HEK293 (cell line): Measurements from ENCODE around the gene SCTR.

ENCODE experiments used
- CTCF ChIA-PET: fragments of 350-600 bp; formaldehyde crosslinking; extraction: SDS; loops from one replicate; lab custom pipeline; 2021; ENCODE audit warnings: antibody characterized with exemption; lab: Yijun Ruan, JAX
- POLR2A ChIA-PET: fragments of 300-600 bp; formaldehyde crosslinking; extraction: SDS; loops from one replicate; lab custom pipeline; 2020; ENCODE audit warnings: antibody characterized with exemption, inconsistent platforms; lab: Yijun Ruan, JAX
- H3K27ac ChIP-seq: fragments of 200-500 bp; sonication (Bioruptor generic); 2 replicates; pipeline ENCODE4 v1.5.1; 2014; ENCODE audit warnings: low read depth, low read length, control low read depth, inconsistent platforms; ENCODE audit errors: extremely low read depth
- H3K36me3 ChIP-seq, 2 experiments: fragments of 200-500 bp in 1 of 2; sonication (Bioruptor generic) in 1 of 2; 1 replicate in 1 of 2; 2 replicates in 1 of 2; pipeline ENCODE4 v1.5.1; 2014 to 2017; ENCODE audit warnings: inconsistent platforms in 2 of 2, low read length in 2 of 2; ENCODE audit not compliant: control insufficient read depth in 2 of 2, insufficient read depth in 1 of 2
- H3K4me1 ChIP-seq: fragments of 200-500 bp; sonication (Bioruptor generic); 2 replicates; pipeline ENCODE4 v1.5.1; 2014; ENCODE audit warnings: mild to moderate bottlenecking, low read length, inconsistent platforms; ENCODE audit not compliant: control insufficient read depth, insufficient read depth
- H3K4me3 ChIP-seq: 2 replicates; pipeline ENCODE4 v1.5.1; 2011; ENCODE audit warnings: low read depth, mild to moderate bottlenecking, control low read depth, low read length, moderate library complexity
- H3K9me3 ChIP-seq: fragments of 200-500 bp; sonication (Bioruptor generic); 2 replicates; pipeline ENCODE4 v1.5.1; 2014; ENCODE audit warnings: low read depth, low read length, inconsistent platforms; ENCODE audit not compliant: control insufficient read depth, insufficient read depth
- GLI2 ChIP-seq: fragments of 450-650 bp; formaldehyde crosslinking; IDR thresholded peaks from 2 replicates; pipeline ENCODE4; 2017; ENCODE audit warnings: missing biosample characterization, missing genetic modification characterization, low read depth, borderline replicate concordance
- SCRT2 ChIP-seq: fragments of 450-650 bp; formaldehyde crosslinking; IDR thresholded peaks from 2 replicates; pipeline ENCODE4 v1.5.1; 2016; ENCODE audit warnings: missing biosample characterization, missing genetic modification characterization
- ZNF132 ChIP-seq: fragments of 450-650 bp; formaldehyde crosslinking; IDR thresholded peaks from 2 replicates; pipeline ENCODE4 v1.5.1; 2017; ENCODE audit warnings: missing biosample characterization, missing genetic modification characterization, borderline replicate concordance
- ZNF335 ChIP-seq: fragments of 450-650 bp; formaldehyde crosslinking; conservative IDR thresholded peaks from 2 replicates; pipeline ENCODE4 v1.5.1; 2016; ENCODE audit warnings: missing biosample characterization, missing genetic modification characterization
- ZNF473 ChIP-seq: fragments of 450-650 bp; formaldehyde crosslinking; IDR thresholded peaks from 2 replicates; pipeline ENCODE4 v1.5.1; 2017; ENCODE audit warnings: missing biosample characterization, missing genetic modification characterization
- ZNF529 ChIP-seq: fragments of 450-650 bp; formaldehyde crosslinking; IDR thresholded peaks from 2 replicates; pipeline ENCODE4 v1.5.1; 2017; ENCODE audit warnings: missing genetic modification characterization, missing biosample characterization; ENCODE audit not compliant: insufficient replicate concordance
- ZNF549 ChIP-seq: fragments of 450-650 bp; IDR thresholded peaks from 2 replicates; pipeline ENCODE4 v1.5.1; 2018; ENCODE audit warnings: missing biosample characterization, missing genetic modification characterization, mild to moderate bottlenecking, inconsistent platforms, moderate library complexity
- ZNF670 ChIP-seq: fragments of 450-650 bp; formaldehyde crosslinking; IDR thresholded peaks from 2 replicates; pipeline ENCODE4 v1.5.1; 2016; ENCODE audit warnings: missing biosample characterization, missing genetic modification characterization, low read depth
- ZNF707 ChIP-seq: fragments of 450-650 bp; formaldehyde crosslinking; IDR thresholded peaks from 2 replicates; pipeline ENCODE4 v1.5.1; 2016; ENCODE audit warnings: missing biosample characterization, missing genetic modification characterization
- ZNF777 ChIP-seq: fragments of 450-650 bp; formaldehyde crosslinking; IDR thresholded peaks from 2 replicates; pipeline ENCODE4 v1.5.1; 2017; ENCODE audit warnings: missing biosample characterization, missing genetic modification characterization, borderline replicate concordance
- TF ChIP-seq, protein P1 (sequence below): fragments of 450-650 bp; formaldehyde crosslinking; conservative IDR thresholded peaks from 2 replicates; pipeline ENCODE4 v1.5.1; 2016; ENCODE audit warnings: low read depth, missing biosample characterization, missing genetic modification characterization
- TF ChIP-seq, protein P2 (sequence below): fragments of 450-650 bp; formaldehyde crosslinking; IDR thresholded peaks from 2 replicates; pipeline ENCODE4 v1.5.1; 2016; ENCODE audit warnings: missing biosample characterization, missing genetic modification characterization
- TF ChIP-seq, protein P3 (sequence below): fragments of 450-650 bp; formaldehyde crosslinking; IDR thresholded peaks from 2 replicates; pipeline ENCODE4 v1.5.1; 2016; ENCODE audit warnings: missing biosample characterization, missing genetic modification characterization
- TF ChIP-seq, protein P4 (sequence below): IDR thresholded peaks from 2 replicates; pipeline ENCODE4 v1.6.1; 2011; ENCODE audit warnings: mild to moderate bottlenecking, low read depth, low read length, borderline replicate concordance
- TF ChIP-seq, protein P5 (sequence below): fragments of 450-650 bp; formaldehyde crosslinking; IDR thresholded peaks from 2 replicates; pipeline ENCODE4 v1.5.1; 2016; ENCODE audit warnings: missing biosample characterization, missing genetic modification characterization

The SCTR gene

DNA sequence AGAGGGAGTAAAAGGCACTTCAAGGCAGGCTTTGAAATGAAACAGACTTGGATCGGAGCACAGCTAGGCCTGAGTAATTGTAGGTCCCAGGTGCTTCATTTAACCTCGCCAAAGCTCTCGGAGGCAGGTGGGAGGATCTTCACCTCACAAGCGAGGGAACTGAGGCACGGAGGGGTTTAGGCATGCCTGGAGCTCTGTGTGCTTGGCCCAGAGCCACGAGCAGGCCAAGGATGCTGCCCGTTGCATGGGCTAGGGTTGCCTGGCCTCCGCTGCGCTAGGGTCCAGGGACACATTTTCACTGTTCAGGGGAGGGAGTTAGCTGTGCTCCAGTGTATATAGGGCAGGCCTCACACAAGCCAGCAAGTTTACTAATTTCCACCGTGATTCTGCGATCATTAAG is 81.4 kb downstream of the SCTR start:
- H3K4me1 ChIP-seq, result no peaks in the 10 kb centered on the region
- H3K27ac ChIP-seq, result no peak overlapping the region
- H3K4me3 ChIP-seq, result no peak overlapping the region
- no peak for TF ChIP-seq ZNF707 (tag by site-specific recombination)
- TF ChIP-seq, protein P1, sequence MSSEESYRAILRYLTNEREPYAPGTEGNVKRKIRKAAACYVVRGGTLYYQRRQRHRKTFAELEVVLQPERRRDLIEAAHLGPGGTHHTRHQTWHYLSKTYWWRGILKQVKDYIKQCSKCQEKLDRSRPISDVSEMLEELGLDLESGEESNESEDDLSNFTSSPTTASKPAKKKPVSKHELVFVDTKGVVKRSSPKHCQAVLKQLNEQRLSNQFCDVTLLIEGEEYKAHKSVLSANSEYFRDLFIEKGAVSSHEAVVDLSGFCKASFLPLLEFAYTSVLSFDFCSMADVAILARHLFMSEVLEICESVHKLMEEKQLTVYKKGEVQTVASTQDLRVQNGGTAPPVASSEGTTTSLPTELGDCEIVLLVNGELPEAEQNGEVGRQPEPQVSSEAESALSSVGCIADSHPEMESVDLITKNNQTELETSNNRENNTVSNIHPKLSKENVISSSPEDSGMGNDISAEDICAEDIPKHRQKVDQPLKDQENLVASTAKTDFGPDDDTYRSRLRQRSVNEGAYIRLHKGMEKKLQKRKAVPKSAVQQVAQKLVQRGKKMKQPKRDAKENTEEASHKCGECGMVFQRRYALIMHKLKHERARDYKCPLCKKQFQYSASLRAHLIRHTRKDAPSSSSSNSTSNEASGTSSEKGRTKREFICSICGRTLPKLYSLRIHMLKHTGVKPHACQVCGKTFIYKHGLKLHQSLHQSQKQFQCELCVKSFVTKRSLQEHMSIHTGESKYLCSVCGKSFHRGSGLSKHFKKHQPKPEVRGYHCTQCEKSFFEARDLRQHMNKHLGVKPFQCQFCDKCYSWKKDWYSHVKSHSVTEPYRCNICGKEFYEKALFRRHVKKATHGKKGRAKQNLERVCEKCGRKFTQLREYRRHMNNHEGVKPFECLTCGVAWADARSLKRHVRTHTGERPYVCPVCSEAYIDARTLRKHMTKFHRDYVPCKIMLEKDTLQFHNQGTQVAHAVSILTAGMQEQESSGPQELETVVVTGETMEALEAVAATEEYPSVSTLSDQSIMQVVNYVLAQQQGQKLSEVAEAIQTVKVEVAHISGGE (tag by site-specific recombination), result no peak
- no peak for TF ChIP-seq ZNF132 (tag by site-specific recombination)
- TF ChIP-seq ZNF549 (tag by site-specific recombination), result 0 out of 2 replicates have a peak, but pooled peaks have one; percentile 10
- no peak for TF ChIP-seq ZNF670 (tag by site-specific recombination)
- TF ChIP-seq, all 188 proteins: peak for 1
- ChIA-PET POLR2A (no interaction called here), CTCF (interaction anchor here (0.6 to 1.5 kb wide), 3 partner anchors 33 to 36 kb away, joined by 3 to 4 read pairs (median 4); no protein-coding TSS in a partner anchor)
- Histone ChIP-seq H3K9me3 (no peaks in the 10 kb centered on the region), H3K36me3 (no peaks in the 10 kb centered on the region)

DNA sequence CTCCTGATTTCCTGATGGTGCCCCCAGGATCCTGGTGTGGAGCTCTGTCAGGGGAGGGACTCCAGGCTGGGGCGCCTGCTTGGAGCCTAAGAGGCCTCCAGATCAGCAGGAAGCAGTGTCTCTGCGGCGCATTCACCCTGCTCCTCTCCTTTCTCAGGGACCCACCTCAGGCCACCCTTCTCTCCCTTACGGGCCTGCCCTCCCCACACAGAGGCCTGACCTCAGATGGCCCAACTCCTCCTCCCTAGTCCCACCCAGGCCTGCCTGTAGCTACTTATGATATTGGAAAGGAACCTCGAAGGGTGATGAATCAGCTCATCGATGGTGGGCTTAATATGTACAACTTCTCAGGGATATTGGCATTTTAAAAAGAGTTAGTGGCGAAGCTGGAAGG is 82.1 kb downstream of the SCTR start:
- Histone ChIP-seq H3K36me3 (peaks cover 0 to 1% of the 10 kb centered on the region in 2 experiments; a peak in 1 of 3 replicates), H3K27ac (no peak overlapping the region), H3K4me3 (no peak overlapping the region), H3K9me3 (no peaks in the 10 kb centered on the region), H3K4me1 (no peaks in the 10 kb centered on the region)
- ChIA-PET CTCF (interaction anchor here (0.6 to 1.5 kb wide), 2 partner anchors 32 to 34 kb away, joined by 3 to 4 read pairs; no protein-coding TSS in a partner anchor), POLR2A (no interaction called here)
- no peak for TF ChIP-seq SCRT2 (tag by site-specific recombination)

DNA sequence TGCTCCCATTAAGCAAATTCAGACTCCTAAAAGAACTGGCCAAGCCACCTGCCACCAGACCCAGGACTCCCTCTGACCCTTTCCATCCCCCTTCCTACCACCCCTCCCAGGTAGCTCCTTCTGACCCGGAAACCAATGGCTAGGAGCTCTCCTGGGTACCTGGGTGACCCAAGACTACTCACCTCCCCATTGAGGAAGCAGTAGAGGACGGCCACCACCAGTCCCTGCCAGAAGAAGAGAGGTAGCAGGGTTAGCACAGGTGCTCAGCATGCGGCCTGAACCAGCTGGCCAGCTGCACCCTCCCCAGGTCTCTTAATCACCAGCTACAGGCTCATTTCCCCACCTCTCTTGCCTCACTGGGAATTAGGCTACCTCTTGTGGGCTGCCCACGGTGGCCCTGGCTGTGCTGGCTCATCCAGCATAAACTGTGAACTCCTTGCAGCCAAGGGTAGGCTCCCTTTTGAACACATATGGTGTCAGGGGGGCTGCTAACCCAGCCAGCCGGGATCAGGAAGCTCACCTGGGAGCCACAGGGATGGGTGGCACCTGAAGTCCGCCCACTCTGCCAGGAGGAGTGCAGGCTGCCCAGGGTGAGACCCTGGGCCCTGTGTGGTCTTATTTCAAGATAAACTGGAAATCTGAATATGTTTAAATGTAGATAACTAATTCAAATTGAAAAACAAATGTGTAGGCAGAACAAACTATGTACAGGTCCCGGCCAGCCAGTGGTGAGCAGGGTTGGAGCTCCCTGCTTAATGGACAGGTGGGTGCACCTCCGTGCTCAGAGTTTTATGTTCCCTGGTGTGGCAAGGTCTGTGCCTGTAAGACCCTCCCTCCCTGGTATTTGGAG is 82.7 kb downstream of the SCTR start:
- H3K4me1 ChIP-seq, result no peaks in the 10 kb centered on the region
- no peaks in the 10 kb centered on the region for H3K9me3 ChIP-seq
- peaks cover 0 to 6% of the 10 kb centered on the region in 2 experiments; a peak in 1 of 3 replicates for H3K36me3 ChIP-seq
- no peak overlapping the region for H3K4me3 ChIP-seq
- POLR2A ChIA-PET, result interaction anchor here (1.3 kb wide), 1 partner anchor 10 kb away, joined by 4 read pairs; the partner anchor contains the start of gene TMEM37
- no peak overlapping the region for H3K27ac ChIP-seq
- CTCF ChIA-PET, result interaction anchor here (1.5 kb wide), 2 partner anchors 34 to 35 kb away, joined by 4 to 7 read pairs; no protein-coding TSS in a partner anchor
- TF ChIP-seq, protein P2, sequence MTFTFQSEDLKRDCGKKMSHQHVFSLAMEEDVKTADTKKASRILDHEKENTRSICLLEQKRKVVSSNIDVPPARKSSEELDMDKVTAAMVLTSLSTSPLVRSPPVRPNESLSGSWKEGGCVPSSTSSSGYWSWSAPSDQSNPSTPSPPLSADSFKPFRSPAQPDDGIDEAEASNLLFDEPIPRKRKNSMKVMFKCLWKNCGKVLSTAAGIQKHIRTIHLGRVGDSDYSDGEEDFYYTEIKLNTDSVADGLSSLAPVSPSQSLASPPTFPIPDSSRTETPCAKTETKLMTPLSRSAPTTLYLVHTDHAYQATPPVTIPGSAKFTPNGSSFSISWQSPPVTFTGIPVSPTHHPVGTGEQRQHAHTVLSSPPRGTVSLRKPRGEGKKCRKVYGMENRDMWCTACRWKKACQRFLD (tag by site-specific recombination), result no peak
- TF ChIP-seq, protein P3, sequence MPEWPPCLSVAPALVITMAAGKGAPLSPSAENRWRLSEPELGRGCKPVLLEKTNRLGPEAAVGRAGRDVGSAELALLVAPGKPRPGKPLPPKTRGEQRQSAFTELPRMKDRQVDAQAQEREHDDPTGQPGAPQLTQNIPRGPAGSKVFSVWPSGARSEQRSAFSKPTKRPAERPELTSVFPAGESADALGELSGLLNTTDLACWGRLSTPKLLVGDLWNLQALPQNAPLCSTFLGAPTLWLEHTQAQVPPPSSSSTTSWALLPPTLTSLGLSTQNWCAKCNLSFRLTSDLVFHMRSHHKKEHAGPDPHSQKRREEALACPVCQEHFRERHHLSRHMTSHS, result no peak
- TF ChIP-seq, protein P4, sequence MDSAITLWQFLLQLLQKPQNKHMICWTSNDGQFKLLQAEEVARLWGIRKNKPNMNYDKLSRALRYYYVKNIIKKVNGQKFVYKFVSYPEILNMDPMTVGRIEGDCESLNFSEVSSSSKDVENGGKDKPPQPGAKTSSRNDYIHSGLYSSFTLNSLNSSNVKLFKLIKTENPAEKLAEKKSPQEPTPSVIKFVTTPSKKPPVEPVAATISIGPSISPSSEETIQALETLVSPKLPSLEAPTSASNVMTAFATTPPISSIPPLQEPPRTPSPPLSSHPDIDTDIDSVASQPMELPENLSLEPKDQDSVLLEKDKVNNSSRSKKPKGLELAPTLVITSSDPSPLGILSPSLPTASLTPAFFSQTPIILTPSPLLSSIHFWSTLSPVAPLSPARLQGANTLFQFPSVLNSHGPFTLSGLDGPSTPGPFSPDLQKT, result no peak
- TF ChIP-seq GLI2 (tag by site-specific recombination), result no peak
- TF ChIP-seq, protein P5, sequence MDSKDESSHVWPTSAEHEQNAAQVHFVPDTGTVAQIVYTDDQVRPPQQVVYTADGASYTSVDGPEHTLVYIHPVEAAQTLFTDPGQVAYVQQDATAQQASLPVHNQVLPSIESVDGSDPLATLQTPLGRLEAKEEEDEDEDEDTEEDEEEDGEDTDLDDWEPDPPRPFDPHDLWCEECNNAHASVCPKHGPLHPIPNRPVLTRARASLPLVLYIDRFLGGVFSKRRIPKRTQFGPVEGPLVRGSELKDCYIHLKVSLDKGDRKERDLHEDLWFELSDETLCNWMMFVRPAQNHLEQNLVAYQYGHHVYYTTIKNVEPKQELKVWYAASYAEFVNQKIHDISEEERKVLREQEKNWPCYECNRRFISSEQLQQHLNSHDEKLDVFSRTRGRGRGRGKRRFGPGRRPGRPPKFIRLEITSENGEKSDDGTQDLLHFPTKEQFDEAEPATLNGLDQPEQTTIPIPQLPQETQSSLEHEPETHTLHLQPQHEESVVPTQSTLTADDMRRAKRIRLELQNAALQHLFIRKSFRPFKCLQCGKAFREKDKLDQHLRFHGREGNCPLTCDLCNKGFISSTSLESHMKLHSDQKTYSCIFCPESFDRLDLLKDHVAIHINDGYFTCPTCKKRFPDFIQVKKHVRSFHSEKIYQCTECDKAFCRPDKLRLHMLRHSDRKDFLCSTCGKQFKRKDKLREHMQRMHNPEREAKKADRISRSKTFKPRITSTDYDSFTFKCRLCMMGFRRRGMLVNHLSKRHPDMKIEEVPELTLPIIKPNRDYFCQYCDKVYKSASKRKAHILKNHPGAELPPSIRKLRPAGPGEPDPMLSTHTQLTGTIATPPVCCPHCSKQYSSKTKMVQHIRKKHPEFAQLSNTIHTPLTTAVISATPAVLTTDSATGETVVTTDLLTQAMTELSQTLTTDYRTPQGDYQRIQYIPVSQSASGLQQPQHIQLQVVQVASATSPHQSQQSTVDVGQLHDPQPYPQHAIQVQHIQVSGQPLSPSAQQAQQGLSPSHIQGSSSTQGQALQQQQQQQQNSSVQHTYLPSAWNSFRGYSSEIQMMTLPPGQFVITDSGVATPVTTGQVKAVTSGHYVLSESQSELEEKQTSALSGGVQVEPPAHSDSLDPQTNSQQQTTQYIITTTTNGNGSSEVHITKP, result no peak
- no peak for TF ChIP-seq ZNF777 (tag by site-specific recombination)
- no peak for TF ChIP-seq ZNF473 (tag by site-specific recombination)
- TF ChIP-seq ZNF529 (tag by site-specific recombination), result no peak
- no peak for TF ChIP-seq ZNF335 (tag by site-specific recombination)
